Ureter (tissue), 1 donor: Measurements from ENCODE around the gene NUDT19. TPM values are rescaled to one million over a fixed set of nuclear protein-coding genes. Genes with fewer than 3 reads are reported as not detected.
"Not testable (repeated sequence)": the region's sequence is repeated elsewhere in the genome, so short reads cannot be mapped to it uniquely, and the experiment has no call there.

Experiments
- DNase-seq: peaks from one replicate; pipeline ENCODE4 v3.0.0-alpha.2; 2020; ENCODE audit warnings: low spot score
- total RNA-seq: library from RNA; stranded (reverse); gene quantifications from one replicate; pipeline ENCODE4 v1.2.4, GENCODE V29; 2023
- donor health status: DM: yes; HTN: yes; CAD: no.

The NUDT19 gene
- total RNA-seq, 1 donor from 2014 or later, result 17.0 TPM

DNA sequence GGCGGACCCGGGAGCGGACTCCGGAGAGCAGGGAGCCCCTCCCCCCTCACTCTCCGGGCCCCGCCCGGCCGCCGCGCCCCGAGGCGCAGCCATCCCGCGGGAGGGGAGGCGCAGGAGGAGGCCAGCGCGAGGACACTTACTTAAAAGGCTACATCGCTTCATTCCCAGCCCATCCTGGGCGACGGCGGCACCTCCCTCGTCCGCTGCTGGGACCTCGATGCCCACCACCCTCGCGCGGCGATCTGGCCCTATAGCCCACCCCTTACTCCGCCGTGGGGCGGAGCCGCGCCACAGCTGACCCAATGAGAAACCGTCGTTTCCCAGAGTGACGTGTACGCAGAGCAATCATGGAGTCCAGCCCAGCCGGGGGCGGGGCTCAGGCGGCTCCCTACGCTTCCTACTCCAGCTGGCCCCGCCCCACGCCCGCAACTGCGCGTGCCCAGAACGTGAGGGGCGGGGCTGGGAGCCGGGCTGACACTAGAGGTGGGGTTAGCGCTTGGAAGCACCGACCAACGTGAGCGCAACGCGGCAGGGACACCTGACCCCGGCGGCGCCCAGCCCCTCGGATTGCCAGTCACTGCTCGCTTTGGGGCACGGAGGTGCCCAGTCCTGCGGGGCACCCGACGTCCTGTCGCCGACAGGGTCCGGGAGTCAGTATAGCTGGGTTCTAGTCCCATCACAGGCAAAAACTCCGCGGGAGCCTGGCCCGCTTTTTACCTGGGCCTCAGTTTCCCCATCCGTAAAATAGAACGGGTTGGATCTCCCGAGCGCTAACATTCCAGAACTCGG lies 16.5 kb upstream of the NUDT19 start, which contains the start of gene ANKRD27:
Gene ANKRD27, minus strand, starts transcription at position 250 of the 789 bp plus-strand sequence. CDS start 16,165 bp downstream, outside the sequence.
- DNase-seq, result peak; percentile 98

DNA sequence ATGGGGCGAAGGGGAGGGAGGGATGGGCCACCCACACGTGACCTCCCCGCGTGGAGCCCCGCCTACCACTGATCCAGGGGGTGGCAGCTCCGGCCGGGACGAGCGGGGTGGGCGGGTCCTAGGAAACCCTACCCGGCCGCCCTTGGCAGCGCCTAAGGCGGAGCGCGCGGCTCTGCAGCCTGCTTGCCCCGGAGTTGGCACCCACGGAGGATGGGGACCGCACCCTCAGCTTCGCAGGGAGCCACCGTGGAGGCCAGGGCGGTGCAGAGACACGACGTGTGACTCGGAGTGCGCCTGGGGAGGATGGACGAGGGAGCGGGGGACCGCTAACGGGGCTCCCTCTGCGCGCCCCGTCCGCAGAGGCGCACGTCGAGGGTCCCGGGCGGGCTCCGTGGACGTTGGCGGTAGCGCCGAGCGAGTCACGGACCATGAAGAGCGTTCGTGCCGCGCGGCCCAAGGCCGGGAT lies 15.9 kb upstream of the NUDT19 start, which contains the start of gene RGS9BP:
Gene RGS9BP, plus strand, starts transcription at position 129 of the 466 bp plus-strand sequence. CDS start 416 bp downstream, outside the sequence.
- peak; percentile 81 for DNase-seq

DNA sequence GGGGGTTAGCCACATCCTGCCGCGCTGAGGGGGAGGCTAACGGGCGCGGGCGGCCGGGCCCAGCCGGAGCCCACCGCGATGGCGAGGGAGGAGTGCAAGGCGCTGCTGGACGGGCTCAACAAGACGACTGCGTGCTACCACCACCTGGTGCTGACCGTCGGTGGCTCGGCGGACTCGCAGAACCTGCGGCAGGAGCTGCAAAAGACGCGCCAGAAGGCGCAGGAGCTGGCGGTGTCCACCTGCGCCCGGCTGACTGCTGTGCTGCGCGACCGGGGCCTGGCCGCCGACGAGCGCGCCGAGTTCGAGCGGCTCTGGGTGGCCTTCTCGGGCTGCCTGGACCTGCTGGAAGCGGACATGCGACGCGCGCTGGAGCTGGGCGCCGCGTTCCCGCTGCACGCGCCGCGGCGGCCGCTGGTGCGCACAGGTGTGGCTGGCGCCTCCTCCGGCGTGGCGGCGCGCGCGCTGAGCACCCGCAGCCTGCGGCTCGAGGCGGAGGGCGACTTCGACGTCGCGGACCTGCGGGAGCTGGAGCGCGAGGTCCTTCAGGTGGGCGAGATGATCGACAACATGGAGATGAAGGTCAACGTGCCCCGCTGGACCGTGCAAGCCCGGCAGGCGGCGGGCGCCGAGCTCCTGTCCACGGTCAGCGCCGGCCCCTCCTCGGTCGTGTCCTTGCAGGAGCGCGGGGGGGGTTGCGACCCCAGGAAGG lies 15.3 kb upstream of the NUDT19 start:
- DNase-seq, result no peak

DNA sequence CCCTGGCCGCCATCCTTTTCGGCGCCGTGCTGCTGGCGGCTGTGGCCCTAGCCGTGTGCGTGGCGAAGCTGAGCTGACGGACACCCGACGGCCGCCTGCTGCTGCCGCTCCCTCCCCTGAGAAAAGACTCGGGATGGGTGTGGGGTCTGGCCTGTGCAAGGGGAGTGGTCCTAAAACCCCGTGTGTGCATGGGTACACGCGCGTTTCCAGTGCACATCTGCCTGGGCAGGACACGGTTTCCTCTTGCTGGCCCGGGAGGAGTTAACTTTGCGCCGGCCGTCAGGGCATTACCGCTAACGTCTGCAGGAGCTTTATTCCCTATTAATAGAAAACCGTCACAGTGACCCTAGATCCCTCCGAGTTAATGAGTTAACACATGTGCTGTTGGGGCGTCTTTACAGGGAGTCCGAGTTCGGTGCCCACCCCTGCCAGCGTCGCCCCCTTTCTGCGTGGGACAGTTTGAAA lies 14.7 kb upstream of the NUDT19 start:
- DNase-seq, result no peak

DNA sequence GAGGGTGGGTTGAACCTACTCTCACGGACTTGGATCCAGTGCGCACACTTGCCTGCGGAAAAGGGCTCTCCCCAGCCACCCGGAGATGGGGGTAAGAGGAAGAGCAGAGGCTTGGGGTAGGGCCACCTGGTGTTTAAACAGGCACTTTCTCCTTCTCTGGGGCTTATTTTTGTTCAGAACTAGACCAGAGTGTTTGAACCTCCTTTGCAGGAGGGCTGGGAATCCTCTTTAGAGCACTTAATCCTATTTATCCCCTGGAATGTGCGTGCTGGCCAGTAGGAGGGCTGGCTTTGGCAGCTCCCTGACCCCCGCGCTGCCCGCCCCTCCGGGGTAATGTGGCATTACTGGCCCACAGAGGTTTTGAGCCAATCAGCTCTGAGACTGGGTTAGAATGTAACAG lies 14.0 kb upstream of the NUDT19 start:
- no peak for DNase-seq

DNA sequence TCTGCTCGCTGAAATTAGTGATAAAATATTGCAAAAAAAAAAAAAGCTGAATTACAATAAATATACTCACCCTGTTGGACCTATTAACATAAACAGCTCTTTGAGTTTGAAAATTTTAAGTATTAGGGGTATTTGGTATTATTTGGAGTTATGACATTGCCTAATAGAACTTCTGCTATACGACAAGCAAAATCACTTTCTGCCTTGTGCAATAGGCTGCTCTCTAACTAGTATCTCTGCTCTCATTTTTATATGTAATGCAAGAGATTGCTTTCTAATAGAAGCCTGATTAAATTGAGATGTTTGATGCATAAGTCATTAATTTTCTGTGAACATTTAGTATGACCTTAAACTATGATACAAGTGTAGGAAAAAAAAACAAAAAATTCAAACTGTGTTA lies 10.6 kb upstream of the NUDT19 start:
- no peak for DNase-seq

DNA sequence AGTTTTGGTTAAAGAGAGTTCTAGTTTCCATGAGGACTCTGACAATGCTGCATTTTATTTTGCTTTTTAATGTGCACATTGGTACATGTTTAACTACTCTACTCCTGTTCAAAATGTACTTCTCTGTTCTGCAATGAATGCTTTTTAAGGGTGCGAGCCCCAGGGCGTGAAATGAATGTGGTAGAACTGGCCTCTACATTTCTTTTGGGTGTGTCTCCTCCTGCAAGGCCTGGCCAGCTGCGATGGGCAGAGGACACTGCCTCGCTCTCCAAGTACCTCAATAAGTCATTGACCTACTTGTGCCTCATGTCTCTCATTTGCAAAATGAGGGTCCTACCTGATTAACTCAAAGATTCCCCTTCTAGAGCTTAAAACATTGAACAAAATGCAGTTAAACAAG lies 9.3 kb upstream of the NUDT19 start:
- no peak for DNase-seq

DNA sequence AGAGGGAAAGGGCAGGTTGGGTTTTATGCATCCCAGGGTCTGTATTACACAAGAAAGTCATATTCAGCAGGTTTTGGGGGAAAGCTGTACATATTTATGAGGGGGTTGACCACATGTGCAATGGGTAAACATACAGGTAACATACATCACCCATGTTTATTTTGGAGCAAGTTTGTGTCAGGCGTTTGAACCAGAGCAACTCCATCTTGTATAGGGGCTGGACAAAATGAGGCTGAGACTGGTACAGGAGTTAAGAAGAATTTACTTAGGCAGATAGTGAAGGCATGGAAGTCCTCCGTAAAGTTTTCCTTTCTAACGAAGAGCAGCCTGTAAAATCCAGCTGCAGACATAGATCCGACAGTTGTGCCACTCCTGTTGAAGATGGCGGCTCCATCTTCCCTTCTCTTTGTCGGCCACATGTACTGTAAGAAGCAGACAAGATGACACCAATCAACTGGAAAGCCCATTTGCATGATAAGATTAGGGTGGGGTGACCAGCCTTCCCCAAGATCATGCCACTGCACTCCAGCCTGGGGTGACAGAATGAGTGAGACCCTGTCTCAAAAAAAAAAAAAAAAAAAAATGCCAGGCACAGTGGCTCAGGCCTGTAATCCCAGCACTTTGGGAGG lies 4.7 kb upstream of the NUDT19 start:
- DNase-seq, result no peak

DNA sequence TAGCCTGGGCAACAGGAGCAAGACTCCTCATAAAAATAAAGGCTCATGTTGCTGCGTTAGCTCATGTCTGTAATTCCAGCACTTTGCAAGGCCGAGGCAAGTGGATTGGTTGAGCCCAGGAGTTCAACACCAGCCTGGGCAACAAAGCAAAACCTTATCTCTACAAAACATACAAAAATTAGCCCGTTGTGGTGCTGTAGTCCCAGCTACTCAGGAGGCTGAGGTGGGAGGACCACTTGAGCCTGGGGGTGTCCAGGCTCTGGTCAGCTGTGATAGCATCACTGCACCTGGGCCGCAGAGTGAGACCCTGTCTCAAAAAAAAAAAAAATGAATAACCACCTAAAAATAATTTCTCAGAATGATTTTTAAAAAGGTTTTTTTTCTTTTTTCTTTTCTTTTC lies 3.9 kb upstream of the NUDT19 start:
- DNase-seq, result no peak

DNA sequence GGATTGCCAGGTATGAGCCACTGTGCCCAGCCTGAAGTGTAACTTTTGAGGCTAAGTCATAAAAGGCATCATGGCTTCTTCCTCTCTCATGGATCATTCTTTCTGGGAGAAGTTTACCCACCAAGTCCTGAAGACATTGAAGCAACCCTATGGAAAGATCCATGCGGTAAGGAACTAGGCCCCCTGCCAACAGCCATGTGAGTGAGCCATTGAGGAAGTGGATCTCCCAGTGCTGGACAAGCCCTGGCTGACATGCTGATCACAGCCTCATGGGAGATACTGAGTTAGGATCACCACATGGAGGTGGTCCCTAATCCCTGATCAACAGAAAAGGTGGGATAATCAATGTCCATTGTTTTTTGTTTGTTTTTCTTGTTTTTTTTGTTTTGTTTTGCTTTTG lies 3.3 kb upstream of the NUDT19 start:
- no peak for DNase-seq

DNA sequence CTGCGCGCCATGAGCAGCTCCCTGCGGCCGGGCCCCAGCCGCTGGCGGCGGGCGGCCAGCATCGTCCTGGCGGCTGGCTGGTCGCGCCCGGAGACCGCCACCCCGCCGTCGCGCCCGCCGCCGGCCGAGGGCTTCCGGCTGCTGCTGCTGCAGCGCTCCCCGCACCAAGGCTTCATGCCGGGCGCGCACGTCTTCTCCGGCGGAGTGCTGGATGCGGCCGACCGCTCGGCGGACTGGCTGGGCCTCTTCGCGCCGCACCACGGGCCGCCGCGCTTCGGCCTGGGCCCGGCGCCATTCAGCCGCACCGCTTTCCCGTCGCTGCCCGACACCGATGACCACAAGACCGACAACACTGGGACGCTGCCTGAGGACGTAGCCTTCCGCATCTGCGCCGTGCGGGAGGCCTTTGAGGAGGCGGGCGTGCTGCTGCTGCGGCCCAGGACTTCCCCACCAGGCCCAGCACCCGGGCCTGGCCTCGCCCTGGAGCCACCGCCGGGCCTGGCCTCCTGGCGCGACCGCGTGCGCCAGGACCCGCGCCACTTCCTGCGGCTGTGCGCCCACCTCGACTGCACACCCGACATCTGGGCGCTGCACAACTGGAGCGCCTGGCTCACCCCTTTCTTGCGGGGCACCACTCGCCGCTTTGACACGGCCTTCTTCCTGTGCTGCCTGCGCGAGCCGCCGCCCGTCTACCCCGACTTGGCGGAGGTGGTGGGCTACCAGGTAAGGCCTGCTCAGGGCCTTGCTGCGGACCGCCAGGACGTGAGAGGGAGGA lies 518 bp downstream of the NUDT19 start:
- no peak for DNase-seq

DNA sequence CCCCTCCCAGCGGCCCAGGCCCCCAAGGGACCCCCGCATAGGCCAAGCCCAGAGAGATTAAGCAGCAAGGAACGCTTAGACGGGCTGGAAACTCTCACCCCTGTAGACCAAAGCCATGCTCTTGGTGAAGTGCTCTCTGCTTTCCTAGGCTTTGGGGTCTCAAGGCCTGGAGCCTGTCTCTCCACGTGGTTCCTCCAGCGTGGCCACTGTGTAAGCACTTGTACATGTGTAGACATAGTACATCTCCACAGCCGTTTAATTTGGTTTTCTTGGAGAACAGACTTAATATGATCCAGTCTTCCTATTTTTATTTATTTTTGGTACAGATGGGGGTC lies 1.1 kb downstream of the NUDT19 start:
- DNase-seq, result no peak

DNA sequence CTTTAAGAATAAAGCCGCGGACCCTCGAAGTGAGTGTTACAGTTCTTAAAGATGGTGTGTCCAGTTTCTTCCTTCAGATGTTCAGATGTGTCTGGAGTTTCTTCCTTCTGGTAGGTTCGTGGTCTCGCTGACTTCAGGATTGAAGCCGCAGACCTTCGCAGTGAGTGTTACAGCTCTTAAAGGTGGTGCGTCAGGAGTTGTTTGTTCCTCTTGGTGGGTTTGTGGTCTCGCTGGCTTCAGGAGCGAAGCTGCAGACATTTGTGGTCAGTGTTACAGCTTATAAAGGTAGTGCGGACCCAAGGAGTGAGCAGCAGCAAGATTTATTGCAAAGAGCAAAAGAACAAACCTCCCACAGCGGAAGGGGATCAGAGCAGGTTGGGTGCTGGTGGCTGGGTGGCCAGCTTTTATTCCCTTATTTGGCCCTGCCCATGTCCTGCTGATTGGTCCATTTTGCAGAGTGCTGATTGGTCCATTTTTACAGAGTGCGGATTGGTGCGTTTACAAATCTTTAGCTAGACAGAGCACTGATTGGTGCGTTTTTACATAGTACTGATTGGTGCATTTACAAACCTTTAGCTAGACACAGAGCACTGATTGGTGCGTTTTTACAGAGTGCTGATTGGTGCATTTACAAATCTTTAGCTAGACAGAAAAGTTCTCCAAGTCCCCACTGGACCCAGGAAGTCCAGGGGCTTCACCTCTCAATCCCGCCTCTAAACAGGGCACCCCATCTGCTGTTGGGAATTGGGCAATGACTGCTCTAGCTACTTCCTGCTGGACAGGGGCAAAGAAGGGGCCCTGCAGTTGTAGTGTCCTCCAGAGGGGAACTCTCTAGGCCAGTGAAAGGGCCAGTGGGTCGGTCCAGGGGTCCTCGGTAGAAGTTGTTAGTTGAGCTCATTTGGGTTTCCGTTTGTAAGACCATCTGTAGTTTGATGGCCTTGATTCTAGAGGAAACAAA lies 1.8 kb downstream of the NUDT19 start:
- DNase-seq, result not testable (repeated sequence)

DNA sequence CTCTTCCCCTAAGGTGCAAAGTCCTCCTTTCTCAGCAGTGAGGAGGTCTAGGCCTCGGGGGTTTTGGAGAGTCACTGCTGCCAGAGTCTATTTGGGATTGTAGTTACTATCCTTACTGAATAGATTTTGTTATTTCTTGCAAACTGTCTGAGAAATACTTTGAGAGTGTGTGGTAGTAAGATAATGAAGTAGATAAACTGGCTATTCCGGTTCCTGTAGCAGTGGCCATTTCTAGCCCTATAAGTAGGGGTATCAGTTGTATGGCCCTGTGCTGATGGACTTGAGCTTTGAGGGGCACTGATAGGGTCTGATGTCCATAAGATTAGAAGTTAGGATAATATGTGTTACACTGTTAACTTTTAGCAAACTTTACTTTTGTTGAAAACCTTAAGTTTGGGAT lies 2.7 kb downstream of the NUDT19 start:
- DNase-seq, result not testable (repeated sequence)

DNA sequence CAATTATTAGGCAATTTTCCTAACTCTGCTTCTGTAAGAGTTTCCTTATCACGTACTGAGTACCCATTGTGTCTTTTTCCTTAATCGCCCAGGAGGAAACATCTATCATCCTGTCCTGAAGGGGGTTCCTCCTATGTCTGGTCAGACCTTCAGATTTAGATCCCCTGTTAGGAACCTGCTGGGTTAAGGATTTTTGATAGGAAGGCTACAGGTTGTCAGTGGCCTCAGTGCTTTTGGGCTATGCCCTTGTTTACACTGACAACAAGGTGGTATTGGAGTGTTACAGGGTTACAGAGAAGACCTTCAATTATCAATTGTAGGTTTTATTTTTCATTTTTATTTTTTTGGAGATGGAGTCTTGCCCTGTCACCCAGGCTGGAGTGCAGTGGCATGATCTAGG lies 3.2 kb downstream of the NUDT19 start:
- not testable (repeated sequence) for DNase-seq

DNA sequence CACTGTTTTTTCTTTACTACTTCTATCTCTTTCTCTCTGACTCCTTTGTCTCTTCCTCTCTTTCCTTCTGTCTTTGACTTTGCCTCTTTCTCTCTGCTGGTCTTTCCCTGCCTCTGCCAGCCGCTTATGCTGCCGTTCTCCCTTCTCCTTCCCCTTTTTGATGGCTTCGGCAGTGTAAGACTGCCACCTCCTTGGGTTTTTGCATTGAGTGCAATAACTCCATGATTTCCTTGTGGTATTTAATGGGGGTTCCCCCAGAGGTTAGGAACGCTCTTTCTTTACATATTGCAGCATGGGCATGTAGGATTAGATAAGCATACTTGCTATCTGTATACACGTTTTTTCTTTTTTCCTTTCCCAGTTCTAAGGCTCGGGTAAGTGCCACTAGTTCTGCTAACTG lies 3.9 kb downstream of the NUDT19 start:
- DNase-seq, result not testable (repeated sequence)

DNA sequence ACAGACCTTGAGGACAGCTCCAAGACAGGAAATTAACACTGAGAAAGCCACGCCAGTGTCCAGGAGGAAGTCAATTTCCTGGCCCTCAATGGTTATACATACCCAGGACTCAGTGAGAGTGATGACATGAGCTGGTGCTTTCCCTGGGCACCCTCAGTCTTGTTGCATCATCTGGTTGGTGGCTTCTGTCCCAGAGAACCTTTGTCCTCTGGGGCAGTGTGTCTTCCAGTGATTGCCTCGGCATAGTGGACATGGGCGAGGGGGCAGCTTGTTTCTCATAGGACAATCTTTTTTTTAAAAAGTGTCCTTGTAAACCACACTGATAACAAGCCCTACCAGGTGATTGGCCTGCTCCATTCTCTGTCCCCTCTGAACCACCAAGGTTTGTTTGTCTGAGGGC lies 5.2 kb downstream of the NUDT19 start:
- not testable (repeated sequence) for DNase-seq

DNA sequence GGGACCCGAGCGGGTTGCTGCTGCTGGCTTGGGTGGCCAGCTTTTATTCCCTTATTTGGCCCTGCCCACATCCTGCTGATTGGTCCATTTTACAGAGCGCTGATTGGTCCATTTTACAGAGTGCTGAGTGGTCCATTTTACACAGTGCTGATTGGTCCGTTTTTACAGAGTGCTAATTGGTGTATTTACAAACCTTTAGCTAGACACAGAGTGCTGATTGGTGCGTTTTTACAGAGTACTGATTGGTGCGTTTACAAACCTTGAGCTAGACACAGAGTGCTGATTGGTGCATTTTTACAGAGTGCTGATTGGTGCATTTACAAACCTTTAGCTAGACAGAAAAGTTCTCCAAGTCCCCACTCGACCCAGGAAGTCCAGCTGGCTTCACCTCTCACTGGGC lies 8.5 kb downstream of the NUDT19 start:
- DNase-seq, result not testable (repeated sequence)

DNA sequence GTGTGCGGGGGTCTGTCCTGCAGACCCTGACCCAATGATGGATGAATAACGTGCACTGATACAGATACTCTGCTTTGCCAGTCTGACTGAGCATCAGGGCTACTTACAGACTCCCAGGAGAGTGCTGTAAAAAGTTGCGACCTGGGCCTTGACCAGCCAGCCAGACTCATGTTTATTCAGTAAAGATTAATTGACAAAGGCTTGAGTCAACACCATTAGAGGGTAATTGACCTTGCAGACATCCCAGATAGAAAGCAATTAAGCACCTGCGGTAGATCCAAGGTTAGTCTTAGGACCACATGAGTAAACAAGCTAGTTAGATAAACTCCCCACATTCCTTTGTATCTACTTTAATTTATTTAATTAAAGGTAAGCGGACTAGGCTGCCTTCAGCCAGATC lies 10.4 kb downstream of the NUDT19 start:
- DNase-seq, result no peak

DNA sequence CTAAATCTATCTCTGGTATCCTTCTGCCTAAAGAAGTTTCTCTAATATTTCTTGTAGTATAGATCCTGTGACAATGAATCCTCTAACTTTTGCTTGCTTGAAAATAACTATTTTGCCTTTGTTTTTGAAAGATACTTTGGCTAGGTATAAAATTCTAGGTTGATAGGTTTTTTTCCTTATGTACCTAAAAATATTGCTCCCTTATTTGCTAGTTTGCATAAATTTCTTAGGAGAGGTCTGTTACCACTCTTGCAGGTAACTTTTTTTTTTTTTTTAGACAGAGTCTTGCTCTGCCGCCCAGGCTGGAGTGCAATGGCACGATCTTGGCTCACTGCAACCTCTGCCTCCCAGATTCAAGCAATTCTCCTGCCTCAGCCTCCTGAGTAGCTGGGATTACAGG lies 12.4 kb downstream of the NUDT19 start:
- DNase-seq, result not testable (repeated sequence)
